SIG-M5 treated with dmso at 0.1 percent for 504 hours (cell line): ENCODE measurements around the gene C4A.
"Not testable (repeated sequence)": the region's sequence is repeated elsewhere in the genome, so short reads cannot be mapped to it uniquely, and the experiment has no call there.

ENCODE experiments used
- DNase-seq: peaks from one replicate; lab custom pipeline; 2025; ENCODE audit not compliant: unreplicated experiment; lab: John Stamatoyannopoulos, UW

The C4A gene

GRCh38 chr6:31981744-31982143 lies at the start of gene C4A:
Gene C4A, plus strand, starts transcription at chr6:31982057. Its CDS starts 51 bp downstream, at chr6:31982108.
- not testable (repeated sequence) for DNase-seq

- DNase-seq = not testable (repeated sequence)
Observed at GRCh38 chr6:31932137-31932536, 49.7 kb upstream of the C4A start.

- DNase-seq = no peak
Observed at GRCh38 chr6:31933537-31933936, 48.3 kb upstream of the C4A start.

GRCh38 chr6:31935021-31935420 lies 46.8 kb upstream of the C4A start:
- no peak for DNase-seq

GRCh38 chr6:31935823-31936222 lies 46.0 kb upstream of the C4A start:
- no peak for DNase-seq

GRCh38 chr6:31940256-31940664 lies 41.6 kb upstream of the C4A start:
- peak; percentile 14 for DNase-seq

GRCh38 chr6:31943742-31944141 lies 38.1 kb upstream of the C4A start:
- no peak for DNase-seq

- no peak for DNase-seq
Observed at GRCh38 chr6:31945154-31945506, 36.7 kb upstream of the C4A start.

GRCh38 chr6:31945507-31946369 lies 36.1 kb upstream of the C4A start, which contains the start of gene CFB:
Gene CFB, plus strand, starts transcription at chr6:31946095. Its CDS starts 127 bp downstream, at chr6:31946222.
- DNase-seq = no peak

GRCh38 chr6:31946370-31946885 lies 35.4 kb upstream of the C4A start:
- DNase-seq = no peak

GRCh38 chr6:31947070-31947675 lies 34.7 kb upstream of the C4A start:
- no peak for DNase-seq

- DNase-seq = no peak
Observed at GRCh38 chr6:31947864-31948263, 34.0 kb upstream of the C4A start.

- no peak for DNase-seq
Observed at GRCh38 chr6:31948306-31948705, 33.6 kb upstream of the C4A start.

- DNase-seq = no peak
Observed at GRCh38 chr6:31948753-31949413, 33.0 kb upstream of the C4A start.

- DNase-seq = no peak
Observed at GRCh38 chr6:31949926-31950548, 31.8 kb upstream of the C4A start.

GRCh38 chr6:31952140-31952805 lies 29.6 kb upstream of the C4A start:
- peak; percentile 5 for DNase-seq

GRCh38 chr6:31952890-31953289 lies 29.0 kb upstream of the C4A start:
- DNase-seq = no peak

- no peak for DNase-seq
Observed at GRCh38 chr6:31954511-31954910, 27.3 kb upstream of the C4A start.

GRCh38 chr6:31956796-31957195 lies 25.1 kb upstream of the C4A start:
- no peak for DNase-seq

- no peak for DNase-seq
Observed at GRCh38 chr6:31958412-31958740, 23.5 kb upstream of the C4A start.
